ENCODE results near the gene CD4.

- TF ChIP-seq POLR2AphosphoS5 (IDR thresholded peaks at IDR 0.05; ENCODE audit: insufficient read depth, low read depth, low read length) (no peak), MYC (IDR thresholded peaks at IDR 0.05; ENCODE audit: low read depth, low read length) (no peak), CTCF (IDR thresholded peaks at IDR 0.05; ENCODE audit: extremely low read depth in 1 of 2, insufficient read depth in 1 of 2, low read depth in 1 of 2, low read length in 2 of 2) (no peak), EZH2 (IDR thresholded peaks at IDR 0.05; ENCODE audit: borderline replicate concordance, low read depth, low read length, severe bottlenecking) (no peak)
Measured at GRCh38 chr12:6774499-6775062, 14.7 kb upstream of the CD4 start.
